ENCODE data around the gene NFE2.
A peak's percentile ranks its signal among the peaks of the same experiment; 100 is the strongest.
"Not testable (repeated sequence)": the region's sequence is repeated elsewhere in the genome, so short reads cannot be mapped to it uniquely, and the experiment has no call there.

NFE2 gene

DNA sequence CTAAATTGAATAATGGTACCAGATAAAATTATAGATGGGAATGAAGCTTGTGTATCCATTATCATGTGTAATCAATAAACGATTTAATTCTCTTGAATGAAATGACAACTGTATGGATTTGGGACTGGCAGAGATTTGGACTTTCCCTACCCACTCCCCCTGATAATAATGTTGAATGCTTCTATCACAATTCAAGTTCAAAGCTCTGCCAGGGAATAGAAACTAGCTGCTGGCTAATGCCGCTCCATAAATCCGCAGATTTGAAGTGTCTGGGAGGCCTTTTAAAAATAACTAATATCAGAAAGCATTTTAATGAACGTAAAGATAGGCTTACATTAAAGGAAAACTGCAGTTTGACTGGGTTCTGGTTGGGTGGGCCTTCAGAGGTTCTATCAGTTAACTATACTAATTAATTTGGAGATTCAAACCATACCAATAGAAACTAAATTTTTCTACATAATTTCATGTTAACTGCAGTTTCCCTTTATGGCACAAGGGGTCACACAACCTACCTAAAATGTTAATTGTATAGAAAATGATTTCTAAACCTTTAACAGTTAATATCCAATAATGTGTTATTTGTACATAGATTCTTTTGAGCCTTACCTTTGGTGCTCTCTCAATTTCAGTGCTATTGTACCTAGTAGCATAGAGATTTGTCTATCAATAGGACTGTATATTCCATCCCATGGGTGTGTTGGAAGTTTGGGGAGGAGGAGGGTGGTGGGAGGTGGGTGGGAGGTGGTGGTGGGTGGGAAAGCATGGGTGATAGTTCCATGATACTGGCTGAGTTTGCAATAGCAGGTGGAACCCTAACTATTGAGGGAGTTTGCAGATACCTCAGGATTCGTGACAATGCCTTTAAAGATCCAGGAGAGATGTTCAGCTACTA lies 15.4 kb downstream of the NFE2 start:
- Histone ChIP-seq H3K9me3 (ENCODE audit: control insufficient read depth, insufficient read depth, low read depth, low read length) (no peaks in the 10 kb centered on the region), H3K4me3 (ENCODE audit: low read depth, low read length) (no peak overlapping the region), H3K4me1 (ENCODE audit: control insufficient read depth, insufficient read depth, low read length) (peaks cover 7% of the 10 kb centered on the region), H3K27ac (ENCODE audit: extremely low read depth, low read depth, low read length) (no peak overlapping the region), H3K36me3 (ENCODE audit: control insufficient read depth in 2 of 2, insufficient read depth in 1 of 2, low read length in 2 of 2) (peaks cover 53 to 72% of the 10 kb centered on the region in 2 experiments)
- ChIA-PET POLR2A (interaction anchor here (1.3 to 2.5 kb wide), 10 partner anchors 9 to 68 kb away, joined by 4 to 27 read pairs (median 8); partner anchors contain the start of gene COPZ1), CTCF (interaction anchor here (1.6 to 3.7 kb wide), 7 partner anchors 10 to 94 kb away, joined by 8 to 27 read pairs (median 10); no protein-coding TSS in a partner anchor)
- TF ChIP-seq ZFP69B (tag by site-specific recombination; IDR thresholded peaks at IDR 0.05) = no peak
- TF ChIP-seq EGR2 (tag by site-specific recombination; IDR thresholded peaks at IDR 0.05; ENCODE audit: low read depth) = peak; percentile 69
- TF ChIP-seq ZFHX2 (tag by site-specific recombination; conservative IDR thresholded peaks at IDR 0.05) = peak; percentile 73

DNA sequence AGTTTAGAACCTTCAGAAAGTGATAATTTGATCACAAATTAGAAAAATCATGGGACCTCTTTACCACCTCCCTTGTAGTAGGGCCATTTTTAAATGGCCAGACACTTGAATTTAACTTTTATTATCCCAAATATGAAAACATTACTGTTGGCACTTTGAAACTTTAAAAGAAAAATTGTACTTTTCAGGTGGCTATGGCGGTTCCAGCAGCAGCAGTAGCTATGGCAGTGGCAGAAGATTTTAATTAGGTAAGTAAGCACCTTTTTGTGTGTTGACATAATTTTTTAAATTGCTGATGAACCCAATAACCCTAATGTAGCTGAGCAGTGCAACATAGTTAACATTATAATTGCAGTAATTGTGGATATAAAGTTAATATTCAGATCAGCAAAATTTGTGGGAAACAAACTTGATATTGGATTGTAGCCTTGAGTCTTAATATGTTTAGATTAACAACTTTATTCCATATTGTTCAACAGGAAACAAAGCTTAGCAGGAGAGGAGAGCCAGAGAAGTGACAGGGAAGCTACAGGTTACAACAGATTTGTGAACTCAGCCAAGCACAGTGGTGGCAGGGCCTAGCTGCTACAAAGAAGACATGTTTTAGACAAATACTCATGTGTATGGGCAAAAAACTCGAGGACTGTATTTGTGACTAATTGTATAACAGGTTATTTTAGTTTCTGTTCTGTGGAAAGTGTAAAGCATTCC lies 16.6 kb downstream of the NFE2 start:
- ChIA-PET CTCF (interaction anchor here (0.7 to 3.7 kb wide), 7 partner anchors 32 to 88 kb away, joined by 3 to 27 read pairs (median 3); no protein-coding TSS in a partner anchor), POLR2A (interaction anchor here (0.5 to 1.9 kb wide), 6 partner anchors 8 to 95 kb away, joined by 3 to 8 read pairs (median 4); partner anchors contain the start of gene COPZ1)
- Histone ChIP-seq H3K4me3 (ENCODE audit: low read depth, low read length) (peak overlapping the region; percentile 11; the same call in 1 of the 2 replicates), H3K36me3 (ENCODE audit: control insufficient read depth in 2 of 2, insufficient read depth in 1 of 2, low read length in 2 of 2) (peaks cover 53 to 73% of the 10 kb centered on the region in 2 experiments), H3K27ac (ENCODE audit: extremely low read depth, low read depth, low read length) (0 out of 2 replicates have a peak overlapping the region, but pooled peaks have one; percentile 20)
- H3K9me3 ChIP-seq (ENCODE audit: control insufficient read depth, insufficient read depth, low read depth, low read length); H3K4me1 ChIP-seq (ENCODE audit: control insufficient read depth, insufficient read depth, low read length): not testable (repeated sequence)
- TF ChIP-seq OSR2 (tag by site-specific recombination; IDR thresholded peaks at IDR 0.05) (peak; percentile 69), SCRT1 (tag by site-specific recombination; IDR thresholded peaks at IDR 0.05; ENCODE audit: borderline replicate concordance) (peak; percentile 63; the same call in 1 of the 2 replicates), SCRT2 (tag by site-specific recombination; IDR thresholded peaks at IDR 0.05) (peak; percentile 84), ZNF664 (tag by site-specific recombination; IDR thresholded peaks at IDR 0.05) (peak; percentile 75)

DNA sequence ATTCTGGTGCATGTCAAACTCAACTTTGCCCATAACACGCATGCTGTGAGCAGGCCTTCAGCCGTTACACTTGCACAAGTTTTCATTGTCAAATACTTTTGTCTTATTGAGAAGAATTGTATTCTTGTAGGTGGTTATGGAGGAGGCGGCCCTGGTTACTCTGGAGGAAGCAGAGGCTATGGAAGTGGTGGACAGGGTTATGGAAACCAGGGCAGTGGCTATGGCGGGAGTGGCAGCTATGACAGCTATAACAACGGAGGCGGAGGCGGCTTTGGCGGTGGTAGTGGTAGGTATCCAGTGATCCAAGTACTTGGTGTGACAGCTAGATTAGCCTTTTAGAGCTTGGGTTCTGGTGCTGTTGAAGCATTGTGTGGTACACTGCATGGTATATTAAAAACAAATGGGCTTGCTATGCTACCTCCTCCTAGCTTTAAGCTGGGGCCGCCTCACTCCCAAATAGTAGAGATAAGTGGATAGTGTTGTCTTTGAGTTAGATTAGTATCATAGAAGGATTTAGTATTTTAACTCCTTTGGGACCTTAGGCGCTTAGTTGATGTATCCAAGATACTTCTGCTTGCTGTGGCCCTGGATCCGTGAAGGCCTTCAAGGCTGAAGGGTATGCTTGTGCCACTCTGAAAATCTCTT lies 17.7 kb downstream of the NFE2 start:
- ChIA-PET CTCF (interaction anchor here (0.6 to 3.7 kb wide), 7 partner anchors 30 to 296 kb away, joined by 3 to 27 read pairs (median 3); no protein-coding TSS in a partner anchor), POLR2A (interaction anchor here (0.8 to 1.9 kb wide), 5 partner anchors 9 to 96 kb away, joined by 3 to 8 read pairs (median 4); partner anchors contain the start of gene COPZ1)
- Histone ChIP-seq H3K9me3 (ENCODE audit: control insufficient read depth, insufficient read depth, low read depth, low read length) (no peaks in the 10 kb centered on the region), H3K4me3 (ENCODE audit: low read depth, low read length) (peak overlapping the region; percentile 99), H3K4me1 (ENCODE audit: control insufficient read depth, insufficient read depth, low read length) (peaks cover 12% of the 10 kb centered on the region), H3K36me3 (ENCODE audit: control insufficient read depth in 2 of 2, insufficient read depth in 1 of 2, low read length in 2 of 2) (peaks cover 48 to 83% of the 10 kb centered on the region in 2 experiments), H3K27ac (ENCODE audit: extremely low read depth, low read depth, low read length) (peak overlapping the region; percentile 20)
- TF ChIP-seq YY2 (tag by site-specific recombination; IDR thresholded peaks at IDR 0.05) = 0 out of 2 replicates have a peak, but pooled peaks have one; percentile 56
- TF ChIP-seq ZNF174 (tag by site-specific recombination; IDR thresholded peaks at IDR 0.05) = no peak
- TF ChIP-seq ZNF394 (tag by site-specific recombination; IDR thresholded peaks at IDR 0.05; ENCODE audit: borderline replicate concordance) = no peak
- TF ChIP-seq, protein P1, sequence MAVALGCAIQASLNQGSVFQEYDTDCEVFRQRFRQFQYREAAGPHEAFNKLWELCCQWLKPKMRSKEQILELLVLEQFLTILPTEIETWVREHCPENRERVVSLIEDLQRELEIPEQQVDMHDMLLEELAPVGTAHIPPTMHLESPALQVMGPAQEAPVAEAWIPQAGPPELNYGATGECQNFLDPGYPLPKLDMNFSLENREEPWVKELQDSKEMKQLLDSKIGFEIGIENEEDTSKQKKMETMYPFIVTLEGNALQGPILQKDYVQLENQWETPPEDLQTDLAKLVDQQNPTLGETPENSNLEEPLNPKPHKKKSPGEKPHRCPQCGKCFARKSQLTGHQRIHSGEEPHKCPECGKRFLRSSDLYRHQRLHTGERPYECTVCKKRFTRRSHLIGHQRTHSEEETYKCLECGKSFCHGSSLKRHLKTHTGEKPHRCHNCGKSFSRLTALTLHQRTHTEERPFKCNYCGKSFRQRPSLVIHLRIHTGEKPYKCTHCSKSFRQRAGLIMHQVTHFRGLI (tag by site-specific recombination; IDR thresholded peaks at IDR 0.05) = no peak
- TF ChIP-seq, protein P2, sequence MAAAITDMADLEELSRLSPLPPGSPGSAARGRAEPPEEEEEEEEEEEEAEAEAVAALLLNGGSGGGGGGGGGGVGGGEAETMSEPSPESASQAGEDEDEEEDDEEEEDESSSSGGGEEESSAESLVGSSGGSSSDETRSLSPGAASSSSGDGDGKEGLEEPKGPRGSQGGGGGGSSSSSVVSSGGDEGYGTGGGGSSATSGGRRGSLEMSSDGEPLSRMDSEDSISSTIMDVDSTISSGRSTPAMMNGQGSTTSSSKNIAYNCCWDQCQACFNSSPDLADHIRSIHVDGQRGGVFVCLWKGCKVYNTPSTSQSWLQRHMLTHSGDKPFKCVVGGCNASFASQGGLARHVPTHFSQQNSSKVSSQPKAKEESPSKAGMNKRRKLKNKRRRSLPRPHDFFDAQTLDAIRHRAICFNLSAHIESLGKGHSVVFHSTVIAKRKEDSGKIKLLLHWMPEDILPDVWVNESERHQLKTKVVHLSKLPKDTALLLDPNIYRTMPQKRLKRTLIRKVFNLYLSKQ (tag by site-specific recombination; IDR thresholded peaks at IDR 0.05; ENCODE audit: borderline replicate concordance) = no peak
- no peak for TF ChIP-seq TRIM28 (IDR thresholded peaks at IDR 0.05; ENCODE audit: borderline replicate concordance, low read length)
- TF ChIP-seq, protein P3, sequence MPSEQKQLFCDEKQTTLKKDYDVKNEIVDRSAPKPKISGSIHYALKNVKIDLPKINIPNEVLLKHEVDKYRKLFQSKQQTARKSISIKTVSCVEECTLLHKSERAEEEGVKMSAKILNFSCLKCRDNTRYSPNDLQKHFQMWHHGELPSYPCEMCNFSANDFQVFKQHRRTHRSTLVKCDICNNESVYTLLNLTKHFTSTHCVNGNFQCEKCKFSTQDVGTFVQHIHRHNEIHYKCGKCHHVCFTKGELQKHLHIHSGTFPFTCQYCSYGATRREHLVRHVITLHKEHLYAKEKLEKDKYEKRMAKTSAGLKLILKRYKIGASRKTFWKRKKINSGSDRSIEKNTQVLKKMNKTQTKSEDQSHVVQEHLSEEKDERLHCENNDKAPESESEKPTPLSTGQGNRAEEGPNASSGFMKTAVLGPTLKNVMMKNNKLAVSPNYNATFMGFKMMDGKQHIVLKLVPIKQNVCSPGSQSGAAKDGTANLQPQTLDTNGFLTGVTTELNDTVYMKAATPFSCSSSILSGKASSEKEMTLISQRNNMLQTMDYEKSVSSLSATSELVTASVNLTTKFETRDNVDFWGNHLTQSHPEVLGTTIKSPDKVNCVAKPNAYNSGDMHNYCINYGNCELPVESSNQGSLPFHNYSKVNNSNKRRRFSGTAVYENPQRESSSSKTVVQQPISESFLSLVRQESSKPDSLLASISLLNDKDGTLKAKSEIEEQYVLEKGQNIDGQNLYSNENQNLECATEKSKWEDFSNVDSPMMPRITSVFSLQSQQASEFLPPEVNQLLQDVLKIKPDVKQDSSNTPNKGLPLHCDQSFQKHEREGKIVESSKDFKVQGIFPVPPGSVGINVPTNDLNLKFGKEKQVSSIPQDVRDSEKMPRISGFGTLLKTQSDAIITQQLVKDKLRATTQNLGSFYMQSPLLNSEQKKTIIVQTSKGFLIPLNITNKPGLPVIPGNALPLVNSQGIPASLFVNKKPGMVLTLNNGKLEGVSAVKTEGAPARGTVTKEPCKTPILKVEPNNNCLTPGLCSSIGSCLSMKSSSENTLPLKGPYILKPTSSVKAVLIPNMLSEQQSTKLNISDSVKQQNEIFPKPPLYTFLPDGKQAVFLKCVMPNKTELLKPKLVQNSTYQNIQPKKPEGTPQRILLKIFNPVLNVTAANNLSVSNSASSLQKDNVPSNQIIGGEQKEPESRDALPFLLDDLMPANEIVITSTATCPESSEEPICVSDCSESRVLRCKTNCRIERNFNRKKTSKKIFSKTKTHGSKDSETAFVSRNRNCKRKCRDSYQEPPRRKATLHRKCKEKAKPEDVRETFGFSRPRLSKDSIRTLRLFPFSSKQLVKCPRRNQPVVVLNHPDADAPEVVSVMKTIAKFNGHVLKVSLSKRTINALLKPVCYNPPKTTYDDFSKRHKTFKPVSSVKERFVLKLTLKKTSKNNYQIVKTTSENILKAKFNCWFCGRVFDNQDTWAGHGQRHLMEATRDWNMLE (tag by site-specific recombination; conservative IDR thresholded peaks at IDR 0.05; ENCODE audit: low read depth) = no peak
- peak; percentile 50 for TF ChIP-seq EGR2 (tag by site-specific recombination; IDR thresholded peaks at IDR 0.05; ENCODE audit: low read depth)
- peak; percentile 54 for TF ChIP-seq ZFHX2 (tag by site-specific recombination; conservative IDR thresholded peaks at IDR 0.05)
- no peak for TF ChIP-seq ZIC2 (tag by site-specific recombination; IDR thresholded peaks at IDR 0.05)
- TF ChIP-seq ZNF530 (tag by site-specific recombination; IDR thresholded peaks at IDR 0.05; ENCODE audit: low read depth) = no peak

All from HEK293 (cell line).